ENCODE results near the gene RABGAP1L. TPM values are rescaled to one million over a fixed set of nuclear protein-coding genes. Genes with fewer than 3 reads are reported as not detected.

RABGAP1L gene
- total and polyA plus RNA-seq, 2 donors from 2014 or later = 16.2 to 48.5 TPM

DNA sequence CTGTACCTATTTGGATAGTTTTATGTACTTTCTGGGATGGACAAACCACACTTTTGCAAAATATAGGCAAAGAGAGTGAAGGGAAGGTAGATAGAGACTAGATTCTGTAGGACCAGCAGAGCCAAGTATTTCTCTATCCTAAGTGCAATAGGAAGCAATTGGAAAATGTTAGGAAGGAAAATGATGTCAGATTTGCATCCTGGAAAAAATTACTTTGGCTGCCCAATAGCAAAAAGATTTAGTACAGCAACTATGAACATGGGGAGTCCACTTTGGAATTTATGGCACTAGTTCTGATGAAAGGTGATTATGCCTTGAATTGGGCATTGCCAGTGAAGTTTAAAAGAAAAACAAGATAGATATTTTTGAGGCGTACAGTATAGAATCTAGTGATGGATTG is 789.7 kb downstream of the RABGAP1L start:
- peaks cover 0 to 16% (median 2%) of the 10 kb centered on the region in 3 donors for H3K4me1 ChIP-seq (ENCODE audit: control insufficient read depth in 2 of 3, insufficient read depth in 2 of 3, low read depth in 1 of 3, low read length in 3 of 3)

DNA sequence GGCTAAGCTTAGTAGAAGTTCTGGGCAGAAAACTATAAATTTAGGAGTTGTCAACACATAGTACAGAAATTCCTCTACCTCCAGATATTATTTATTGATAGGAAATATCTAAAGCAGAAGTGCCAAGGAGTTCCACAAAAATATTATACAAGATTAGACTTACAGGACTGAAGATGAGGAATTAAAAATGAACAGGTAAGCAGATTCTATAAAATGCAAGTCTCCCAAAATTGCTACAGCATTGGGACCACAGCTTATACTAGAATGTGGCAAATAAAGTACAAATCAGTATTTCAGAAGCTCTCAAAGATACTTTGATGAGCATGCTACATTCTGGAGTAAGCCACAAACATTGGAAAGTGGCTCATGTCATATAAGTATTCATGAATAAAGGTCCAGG is 790.3 kb downstream of the RABGAP1L start:
- TF ChIP-seq, protein P1, sequence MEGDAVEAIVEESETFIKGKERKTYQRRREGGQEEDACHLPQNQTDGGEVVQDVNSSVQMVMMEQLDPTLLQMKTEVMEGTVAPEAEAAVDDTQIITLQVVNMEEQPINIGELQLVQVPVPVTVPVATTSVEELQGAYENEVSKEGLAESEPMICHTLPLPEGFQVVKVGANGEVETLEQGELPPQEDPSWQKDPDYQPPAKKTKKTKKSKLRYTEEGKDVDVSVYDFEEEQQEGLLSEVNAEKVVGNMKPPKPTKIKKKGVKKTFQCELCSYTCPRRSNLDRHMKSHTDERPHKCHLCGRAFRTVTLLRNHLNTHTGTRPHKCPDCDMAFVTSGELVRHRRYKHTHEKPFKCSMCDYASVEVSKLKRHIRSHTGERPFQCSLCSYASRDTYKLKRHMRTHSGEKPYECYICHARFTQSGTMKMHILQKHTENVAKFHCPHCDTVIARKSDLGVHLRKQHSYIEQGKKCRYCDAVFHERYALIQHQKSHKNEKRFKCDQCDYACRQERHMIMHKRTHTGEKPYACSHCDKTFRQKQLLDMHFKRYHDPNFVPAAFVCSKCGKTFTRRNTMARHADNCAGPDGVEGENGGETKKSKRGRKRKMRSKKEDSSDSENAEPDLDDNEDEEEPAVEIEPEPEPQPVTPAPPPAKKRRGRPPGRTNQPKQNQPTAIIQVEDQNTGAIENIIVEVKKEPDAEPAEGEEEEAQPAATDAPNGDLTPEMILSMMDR (IDR thresholded peaks at IDR 0.05; ENCODE audit: borderline replicate concordance, extremely low read depth, insufficient read depth) = no peak
- Histone ChIP-seq H3K4me1 (ENCODE audit: control insufficient read depth in 2 of 3, insufficient read depth in 2 of 3, low read depth in 1 of 3, low read length in 3 of 3) (peaks cover 0 to 16% (median 3%) of the 10 kb centered on the region in 3 donors), H3K4me3 (ENCODE audit: low read length in 3 of 3) (no peak overlapping the region), H3K9ac (ENCODE audit: low read length in 3 of 3) (no peak overlapping the region), H3K9me3 (ENCODE audit: control insufficient read depth in 2 of 3, insufficient read depth in 1 of 3, low read length in 3 of 3) (no peaks in the 10 kb centered on the region), H3K27me3 (ENCODE audit: control insufficient read depth, insufficient read depth, low read length) (no peaks in the 10 kb centered on the region), H3K27ac (ENCODE audit: low read depth in 2 of 2, low read length in 2 of 2) (no peak overlapping the region), H3K36me3 (ENCODE audit: control insufficient read depth in 2 of 3, insufficient read depth in 3 of 3, low read length in 3 of 3) (no peaks in the 10 kb centered on the region)
- FAIRE-seq (no peak), DNase-seq (no peak)
- intact Hi-C loops (cut with DNase I) = no loop called here

More for the DNA sequence above, 789.7 kb downstream of the RABGAP1L start:
- no peak for DNase-seq
- Histone ChIP-seq H3K36me3 (ENCODE audit: control insufficient read depth in 2 of 3, insufficient read depth in 3 of 3, low read length in 3 of 3) (no peaks in the 10 kb centered on the region), H3K4me3 (ENCODE audit: low read length in 3 of 3) (no peak overlapping the region), H3K9ac (ENCODE audit: low read length in 3 of 3) (no peak overlapping the region), H3K27ac (ENCODE audit: low read depth in 2 of 2, low read length in 2 of 2) (no peak overlapping the region), H3K9me3 (ENCODE audit: control insufficient read depth in 2 of 3, insufficient read depth in 1 of 3, low read length in 3 of 3) (no peaks in the 10 kb centered on the region), H3K27me3 (ENCODE audit: control insufficient read depth, insufficient read depth, low read length) (no peaks in the 10 kb centered on the region)
- TF ChIP-seq, protein P1 (IDR thresholded peaks at IDR 0.05; ENCODE audit: borderline replicate concordance, extremely low read depth, insufficient read depth) = no peak
- intact Hi-C loops (cut with DNase I) = no loop called here
- FAIRE-seq = no peak

DNA sequence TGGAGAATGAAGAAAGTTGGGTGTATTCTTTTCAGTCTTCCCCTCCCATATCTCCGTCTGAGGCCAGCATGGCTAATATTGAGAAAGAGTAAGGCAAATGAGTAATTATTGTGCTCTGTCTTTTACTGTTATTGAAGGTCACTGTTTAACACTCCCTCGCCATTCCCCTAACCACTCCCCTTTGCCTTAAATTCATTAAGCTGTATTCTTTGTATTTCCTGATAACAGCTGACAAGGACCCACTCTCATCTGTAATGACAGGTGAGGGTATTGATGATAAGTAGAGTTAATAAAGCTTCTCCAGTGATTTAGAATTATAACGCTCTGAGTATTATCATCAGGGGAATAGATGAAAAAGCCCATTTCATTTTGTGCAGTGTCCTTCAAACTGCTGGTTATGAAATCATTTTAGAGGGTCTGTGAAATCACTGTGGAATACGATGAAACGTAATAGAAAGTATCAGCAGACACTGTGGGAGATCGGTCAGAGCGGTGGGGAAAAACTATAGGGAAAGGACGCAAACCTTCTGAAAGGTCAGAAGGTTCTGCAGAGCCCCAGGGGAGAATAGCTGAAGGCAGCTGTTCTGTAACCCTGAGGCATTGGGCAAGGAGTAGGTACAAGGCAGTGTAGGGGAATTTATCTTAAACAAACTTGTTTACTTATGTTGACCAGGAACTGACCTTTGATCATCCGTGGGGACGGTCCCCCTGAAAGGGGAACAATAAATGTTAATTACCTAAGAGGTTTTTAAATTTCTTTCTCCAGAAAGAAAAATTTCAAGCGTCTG is 794.2 kb downstream of the RABGAP1L start:
- no peak for DNase-seq
- peaks cover 0 to 8% (median 3%) of the 10 kb centered on the region in 3 donors for H3K4me1 ChIP-seq (ENCODE audit: control insufficient read depth in 2 of 3, insufficient read depth in 2 of 3, low read depth in 1 of 3, low read length in 3 of 3)
- no peaks in the 10 kb centered on the region for H3K36me3 ChIP-seq (ENCODE audit: control insufficient read depth in 2 of 3, insufficient read depth in 3 of 3, low read length in 3 of 3)
- no peak overlapping the region for H3K4me3 ChIP-seq (ENCODE audit: low read length in 3 of 3)
- H3K9ac ChIP-seq (ENCODE audit: low read length in 3 of 3) = no peak overlapping the region
- TF ChIP-seq, protein P1 (IDR thresholded peaks at IDR 0.05; ENCODE audit: borderline replicate concordance, extremely low read depth, insufficient read depth) = no peak
- H3K27me3 ChIP-seq (ENCODE audit: control insufficient read depth, insufficient read depth, low read length) = no peaks in the 10 kb centered on the region
- H3K27ac ChIP-seq (ENCODE audit: low read depth in 2 of 2, low read length in 2 of 2) = no peak overlapping the region
- no peak for FAIRE-seq
- intact Hi-C loops (cut with DNase I) = no loop called here
- no peaks in the 10 kb centered on the region for H3K9me3 ChIP-seq (ENCODE audit: control insufficient read depth in 2 of 3, insufficient read depth in 1 of 3, low read length in 3 of 3)
